OCI-LY3 (cell line): ENCODE data around the gene GRIN3A.

Source experiments
- H2AFZ ChIP-seq: fragments of 200-600, 300-600 bp; shearing (Covaris generic); 2 replicates; pipeline ENCODE4 v1.6.0; 2014; ENCODE audit warnings: antibody characterized with exemption, low read depth, low read length
- H3K27ac ChIP-seq: fragments of 200-600, 300-600 bp; sonication (generic); 2 replicates; pipeline ENCODE4 v1.5.1; 2014; ENCODE audit warnings: mild to moderate bottlenecking, low read length, moderate library complexity, mixed read lengths
- H3K27me3 ChIP-seq: fragments of 200-600, 300-600 bp; sonication (generic); 2 replicates; pipeline ENCODE4 v1.6.1; 2014; ENCODE audit warnings: low read depth, low read length, mixed read lengths
- H3K36me3 ChIP-seq: fragments of 200-600, 300-600 bp; sonication (generic); replicated peaks from 2 replicates; pipeline ENCODE3; 2014; ENCODE audit warnings: low read depth, low read length, mixed read lengths
- H3K4me1 ChIP-seq: fragments of 300-600, 200-600 bp; sonication (generic); 2 replicates; pipeline ENCODE4 v1.6.1; 2014; ENCODE audit warnings: low read length, mixed read lengths
- H3K4me2 ChIP-seq: fragments of 200-600, 300-600 bp; sonication (generic); 2 replicates; pipeline ENCODE4 v1.6.1; 2014; ENCODE audit warnings: low read length, mixed read lengths
- H3K4me3 ChIP-seq: fragments of 300-600, 200-600 bp; sonication (generic); 2 replicates; pipeline ENCODE4 v1.5.1; 2014; ENCODE audit warnings: antibody characterized with exemption, mild to moderate bottlenecking, low read length, moderate library complexity
- H3K79me2 ChIP-seq: fragments of 300-600, 200-600 bp; shearing (Covaris generic); 2 replicates; pipeline ENCODE4 v1.6.1; 2014; ENCODE audit warnings: mild to moderate bottlenecking, low read length, mixed read lengths
- H3K9ac ChIP-seq: fragments of 300-600, 200-600 bp; shearing (Covaris generic); 2 replicates; pipeline ENCODE4 v1.6.0; 2014; ENCODE audit warnings: mild to moderate bottlenecking, low read length, moderate library complexity
- H3K9me3 ChIP-seq: fragments of 200-600, 300-600 bp; shearing (Covaris generic); 2 replicates; pipeline ENCODE4 v1.6.1; 2014; ENCODE audit warnings: low read length, mixed read lengths; ENCODE audit not compliant: insufficient read depth
- H4K20me1 ChIP-seq: fragments of 200-600, 300-600 bp; sonication (generic); 2 replicates; pipeline ENCODE4 v1.6.1; 2016; ENCODE audit warnings: low read length, mixed read lengths; ENCODE audit not compliant: insufficient read depth
- CTCF ChIP-seq: fragments of 200-600, 300-600 bp; sonication (generic); IDR thresholded peaks from 2 replicates; pipeline ENCODE4 v1.5.1; 2014; ENCODE audit warnings: antibody characterized with exemption, low read length, low read depth
- EZH2phosphoT487 ChIP-seq: fragments of 200-600 bp; shearing (Covaris generic); IDR thresholded peaks from 2 replicates; pipeline ENCODE4 v1.6.1; 2018; ENCODE audit warnings: antibody characterized with exemption, mixed run types, low read depth

The GRIN3A gene

DNA sequence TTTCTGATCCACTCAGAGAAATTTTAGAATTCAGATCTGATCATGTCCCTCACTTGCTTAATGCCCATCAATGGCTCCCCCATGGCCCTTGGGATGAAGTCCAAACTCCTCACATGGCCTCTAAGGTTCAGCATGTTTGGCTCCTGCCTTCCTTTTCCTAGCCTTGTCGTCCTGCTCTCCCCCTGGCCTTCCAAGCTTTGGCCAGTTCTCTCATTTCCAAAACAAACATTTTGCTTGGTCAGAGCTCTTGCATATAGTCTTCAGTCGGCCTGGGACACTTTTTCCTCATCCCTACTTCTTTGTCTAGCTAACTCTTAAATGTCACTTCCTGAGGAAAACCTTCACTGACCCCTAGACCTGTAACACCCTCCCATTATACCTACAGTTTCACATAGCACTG, 106.6 kb downstream of the GRIN3A start:
- Histone ChIP-seq H3K27me3 (no peaks in the 10 kb centered on the region), H4K20me1 (no peaks in the 10 kb centered on the region), H3K9me3 (no peaks in the 10 kb centered on the region), H3K79me2 (no peaks in the 10 kb centered on the region), H3K4me2 (no peak overlapping the region), H3K4me3 (no peak overlapping the region), H3K9ac (no peak overlapping the region), H3K4me1 (no peaks in the 10 kb centered on the region), H2AFZ (no peak overlapping the region), H3K27ac (no peak overlapping the region), H3K36me3 (no peaks in the 10 kb centered on the region)
- TF ChIP-seq CTCF: no peak
- no peak for TF ChIP-seq EZH2phosphoT487

GRCh38 chr9:101629636-101630035, 108.8 kb downstream of the GRIN3A start:
- no peak overlapping the region for H3K9ac ChIP-seq
- no peaks in the 10 kb centered on the region for H4K20me1 ChIP-seq
- no peak for TF ChIP-seq CTCF
- no peak for TF ChIP-seq EZH2phosphoT487
- H3K4me2 ChIP-seq: no peak overlapping the region
- no peaks in the 10 kb centered on the region for H3K36me3 ChIP-seq
- H3K27me3 ChIP-seq: no peaks in the 10 kb centered on the region
- no peaks in the 10 kb centered on the region for H3K9me3 ChIP-seq
- no peak overlapping the region for H2AFZ ChIP-seq
- H3K27ac ChIP-seq: no peak overlapping the region
- no peak overlapping the region for H3K4me3 ChIP-seq
- no peaks in the 10 kb centered on the region for H3K79me2 ChIP-seq
- H3K4me1 ChIP-seq: no peaks in the 10 kb centered on the region

DNA sequence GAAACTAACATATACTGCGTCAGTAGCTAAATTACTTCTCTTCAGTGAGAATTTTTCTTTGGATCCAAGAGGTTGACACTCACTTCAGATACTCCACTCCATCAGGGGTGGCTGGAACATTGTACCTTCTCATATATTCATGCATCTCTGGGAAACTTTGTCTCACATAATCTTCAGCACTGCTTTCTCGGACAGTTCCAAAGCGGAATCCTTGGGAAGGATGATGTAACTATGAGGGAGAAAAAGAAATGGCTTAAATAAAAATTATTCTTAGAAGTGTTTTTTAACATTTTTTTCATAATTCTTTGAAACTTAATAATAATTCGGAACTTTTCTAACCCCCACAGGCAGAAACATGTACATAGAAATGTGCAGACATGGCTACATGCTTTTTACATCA, 110.3 kb downstream of the GRIN3A start:
- no peaks in the 10 kb centered on the region for H3K9me3 ChIP-seq
- no peak overlapping the region for H3K4me3 ChIP-seq
- no peaks in the 10 kb centered on the region for H3K4me1 ChIP-seq
- no peaks in the 10 kb centered on the region for H3K27me3 ChIP-seq
- no peak overlapping the region for H3K27ac ChIP-seq
- no peaks in the 10 kb centered on the region for H3K79me2 ChIP-seq
- H2AFZ ChIP-seq: no peak overlapping the region
- H3K9ac ChIP-seq: no peak overlapping the region
- no peaks in the 10 kb centered on the region for H3K36me3 ChIP-seq
- TF ChIP-seq CTCF (no peak), EZH2phosphoT487 (no peak)
- H3K4me2 ChIP-seq: no peak overlapping the region
- H4K20me1 ChIP-seq: no peaks in the 10 kb centered on the region

DNA sequence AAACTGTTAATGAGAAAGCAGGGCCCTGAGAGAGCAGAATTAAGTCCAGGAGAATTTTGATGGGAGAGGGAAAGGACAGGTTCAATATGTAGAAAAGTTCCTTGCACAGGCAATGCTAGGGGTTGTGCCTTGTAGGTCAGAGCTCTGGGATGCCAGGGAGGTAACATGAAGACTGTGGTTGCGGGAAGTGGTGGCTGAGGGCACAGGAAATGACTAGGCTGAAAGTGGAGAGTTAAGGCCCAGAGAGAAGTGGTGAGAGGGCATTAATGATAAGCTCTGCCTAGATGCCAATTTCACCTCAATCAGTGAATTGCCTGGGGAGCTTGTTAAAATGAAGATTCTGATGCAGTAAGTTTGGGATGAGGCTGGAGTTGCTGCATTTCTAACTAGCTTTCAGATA, 112.2 kb downstream of the GRIN3A start:
- no peaks in the 10 kb centered on the region for H3K9me3 ChIP-seq
- H3K79me2 ChIP-seq: no peaks in the 10 kb centered on the region
- H3K4me2 ChIP-seq: no peak overlapping the region
- no peaks in the 10 kb centered on the region for H4K20me1 ChIP-seq
- H3K27me3 ChIP-seq: no peaks in the 10 kb centered on the region
- no peaks in the 10 kb centered on the region for H3K4me1 ChIP-seq
- TF ChIP-seq CTCF: no peak
- no peak overlapping the region for H3K4me3 ChIP-seq
- H3K27ac ChIP-seq: no peak overlapping the region
- no peak overlapping the region for H3K9ac ChIP-seq
- H3K36me3 ChIP-seq: no peaks in the 10 kb centered on the region
- H2AFZ ChIP-seq: no peak overlapping the region
